Left kidney (tissue), 2 donors: ENCODE data around the gene MTO1. TPM values are rescaled to one million over a fixed set of nuclear protein-coding genes. Genes with fewer than 3 reads are reported as not detected.
"Not testable (repeated sequence)": the region's sequence is repeated elsewhere in the genome, so short reads cannot be mapped to it uniquely, and the experiment has no call there.

Source experiments
- DNase-seq: peaks from one replicate; pipeline ENCODE4 v3.0.0-alpha.2; 2013
- polyA plus RNA-seq: library from polyadenylated mRNA; unstranded; fragments of 120-200 nt; gene quantifications from one replicate; pipeline ENCODE4 v1.2.1, GENCODE V29; 2013; ENCODE audit not compliant: insufficient read length

The MTO1 gene
- polyA plus RNA-seq, 1 donor: 38.6 TPM

DNA sequence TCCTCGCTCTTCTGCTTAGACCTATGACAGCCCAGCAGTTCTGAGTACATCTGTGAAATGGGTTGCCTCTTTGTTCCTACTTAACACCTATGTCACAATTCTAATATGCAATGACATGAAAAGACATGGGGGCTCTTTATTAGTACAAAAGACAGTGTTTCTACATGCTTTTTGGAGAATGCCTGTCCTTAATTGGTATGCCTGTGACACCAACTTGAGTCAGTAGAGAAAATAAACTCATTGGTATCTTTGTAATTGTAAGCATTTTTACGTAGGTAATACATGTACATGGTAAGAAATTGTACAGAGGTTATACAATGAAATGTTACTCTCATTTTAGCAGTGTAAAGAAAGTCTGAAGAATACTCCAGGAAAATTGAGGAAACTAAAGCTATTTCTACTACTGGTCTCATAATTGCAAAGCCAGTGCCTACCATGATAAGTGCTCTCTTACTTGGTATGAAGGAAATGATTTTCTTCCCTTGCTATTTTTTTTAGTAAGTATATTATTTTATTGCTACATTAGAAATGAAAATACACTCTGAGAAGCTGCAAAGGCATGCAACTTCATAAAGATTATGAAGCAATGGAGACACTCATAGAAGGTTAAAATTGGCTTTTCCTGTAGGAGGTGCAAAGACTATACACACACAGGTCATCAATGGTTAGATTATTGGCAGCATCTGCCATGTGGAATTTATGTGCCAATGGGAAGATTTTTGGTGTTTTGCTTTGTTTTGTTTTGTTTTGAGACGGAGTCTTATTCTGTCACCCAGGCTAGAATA, 64.2 kb downstream of the MTO1 start:
- no peak for DNase-seq

DNA sequence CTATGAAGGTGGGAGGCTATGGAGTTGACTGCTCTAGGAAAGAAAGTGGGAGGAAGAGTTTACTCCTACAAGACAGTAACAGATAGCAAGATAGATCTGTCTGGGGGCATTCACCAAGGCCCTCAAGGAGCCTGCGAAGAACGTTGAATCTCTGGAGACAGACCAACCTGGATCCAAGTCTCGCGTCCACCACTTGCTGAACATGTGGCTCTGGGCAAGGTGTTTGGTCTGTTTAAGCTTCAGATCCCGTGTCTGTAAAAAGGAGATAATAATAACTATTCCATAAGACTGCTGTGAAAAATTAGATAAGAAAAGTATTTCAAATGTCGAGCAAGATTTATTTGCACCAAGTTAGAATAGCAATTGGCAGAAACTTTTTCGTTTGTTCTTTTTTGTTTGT, 67.4 kb downstream of the MTO1 start:
- DNase-seq: no peak

DNA sequence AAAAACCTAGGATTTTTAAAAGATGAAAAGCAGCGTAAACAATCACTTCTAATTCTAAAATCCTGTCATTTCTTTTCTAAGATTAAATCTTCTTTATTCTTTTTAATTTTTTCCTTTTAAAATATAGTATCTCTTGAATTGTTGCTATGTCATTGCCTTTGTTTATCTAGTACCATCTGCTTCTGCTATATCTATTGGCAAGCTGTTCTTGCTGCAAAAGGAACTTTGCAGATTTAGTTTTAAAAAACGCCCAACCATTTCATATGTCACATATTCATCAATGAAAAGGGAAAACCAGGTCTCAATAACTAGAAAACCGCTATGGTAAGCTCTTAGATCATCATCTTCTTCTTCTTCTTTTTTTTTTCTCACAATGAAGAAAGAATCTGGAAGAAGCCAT, 70.8 kb downstream of the MTO1 start:
- DNase-seq: no peak

DNA sequence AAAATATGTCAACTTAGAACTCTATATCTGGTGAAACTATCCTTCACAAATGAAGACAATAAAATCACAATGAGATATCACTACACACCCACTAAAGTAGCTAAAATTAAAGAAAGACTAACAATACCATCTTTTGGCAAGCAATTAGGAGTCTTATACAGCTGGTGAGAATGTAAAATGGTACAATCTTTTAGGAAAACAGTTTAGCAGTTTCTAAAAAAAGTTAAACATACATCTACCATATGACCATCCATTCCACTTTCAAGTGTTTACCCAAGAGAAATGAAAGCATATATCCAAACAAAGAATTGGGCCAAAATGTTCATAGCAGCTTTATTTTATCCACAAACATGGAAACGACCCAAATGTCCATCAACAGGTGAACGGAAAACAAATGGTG, 73.1 kb downstream of the MTO1 start:
- DNase-seq: no peak

DNA sequence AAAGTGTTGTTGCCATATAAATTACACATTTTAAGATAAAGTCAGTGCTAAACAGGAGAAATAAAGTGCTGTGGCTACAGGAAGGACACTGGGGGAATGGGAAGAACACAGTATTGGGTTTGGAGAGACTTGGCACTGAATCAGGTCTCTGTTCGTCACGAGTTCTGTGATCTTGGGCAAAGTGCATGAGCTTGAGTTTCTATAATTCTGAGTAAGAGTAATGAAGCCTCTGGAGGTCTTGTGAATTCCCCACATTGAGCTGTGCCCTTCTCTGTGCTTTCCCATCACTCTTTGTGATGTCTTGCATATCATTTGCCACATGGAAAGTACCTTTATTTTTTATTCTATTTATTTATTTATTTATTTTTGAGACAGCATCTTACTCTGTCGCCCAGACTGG, 76.1 kb downstream of the MTO1 start:
- DNase-seq: no peak

DNA sequence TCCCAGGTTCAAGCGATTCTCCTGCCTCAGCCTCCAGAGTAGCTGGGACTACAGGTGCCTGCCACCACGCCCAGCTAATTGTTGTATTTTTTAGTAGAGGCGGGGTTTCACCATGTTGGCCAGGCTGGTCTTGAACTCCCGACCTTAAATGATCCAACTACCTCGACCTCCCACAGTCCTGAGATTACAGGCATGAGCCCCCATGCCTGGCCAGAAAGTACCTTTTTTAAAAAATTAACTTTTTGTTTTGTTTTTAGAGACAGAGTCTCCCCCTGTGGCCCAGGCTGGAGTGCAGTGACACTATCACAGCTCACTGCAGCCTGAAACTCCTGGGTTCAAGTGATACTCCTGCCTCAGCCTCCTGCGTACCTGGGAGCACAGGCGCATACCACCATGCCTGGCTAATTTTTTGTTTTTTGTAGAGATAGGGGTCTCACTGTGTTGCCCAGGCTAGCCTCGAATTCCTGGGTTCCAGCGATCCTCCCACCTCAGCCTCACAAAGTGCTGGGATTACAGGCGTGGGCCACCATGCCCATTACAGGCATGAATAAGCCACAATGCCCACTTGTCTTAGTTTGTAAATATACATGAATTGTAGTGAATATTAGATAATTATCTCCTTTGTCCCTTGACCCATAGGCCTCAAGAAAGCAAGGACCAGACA, 76.7 kb downstream of the MTO1 start:
- DNase-seq: no peak

DNA sequence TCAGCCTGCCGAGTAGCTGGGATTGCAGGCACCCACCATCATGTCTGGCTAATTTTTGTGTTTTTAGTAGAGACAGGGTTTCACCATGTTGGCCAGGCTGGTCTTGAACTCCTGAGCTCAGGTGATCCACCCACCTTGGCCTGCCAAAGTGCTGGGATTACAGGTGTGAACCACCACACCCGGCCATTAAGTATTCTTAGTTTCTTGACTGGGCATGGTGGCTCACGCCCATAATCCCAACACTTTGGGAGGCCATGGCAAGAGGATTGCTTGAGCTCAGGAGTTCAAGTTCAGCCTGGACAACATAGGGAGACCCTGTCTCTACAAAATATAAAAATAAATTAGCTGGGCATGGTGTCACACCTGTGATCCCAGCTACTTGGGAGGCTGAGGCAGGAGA, 80.9 kb downstream of the MTO1 start:
- DNase-seq: not testable (repeated sequence)

DNA sequence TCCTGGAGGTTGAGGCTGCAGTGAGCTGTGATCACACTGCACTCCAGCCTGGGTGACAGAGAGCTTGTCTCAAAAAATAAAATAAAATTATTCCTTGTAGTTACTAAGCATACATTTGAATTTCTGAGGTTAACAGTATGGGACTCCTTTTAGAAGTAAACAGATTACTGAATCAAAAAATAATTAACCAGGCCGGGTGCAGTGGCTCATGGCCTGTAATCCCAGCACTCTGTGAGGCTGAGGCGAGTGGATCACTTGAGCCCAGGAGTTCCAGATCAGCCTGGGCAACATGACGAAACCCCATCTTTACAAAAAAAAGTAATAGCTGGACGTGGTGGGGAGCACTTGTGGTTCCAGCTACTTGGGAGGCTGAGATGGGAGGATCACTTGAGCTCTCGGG, 81.4 kb downstream of the MTO1 start:
- no peak for DNase-seq

DNA sequence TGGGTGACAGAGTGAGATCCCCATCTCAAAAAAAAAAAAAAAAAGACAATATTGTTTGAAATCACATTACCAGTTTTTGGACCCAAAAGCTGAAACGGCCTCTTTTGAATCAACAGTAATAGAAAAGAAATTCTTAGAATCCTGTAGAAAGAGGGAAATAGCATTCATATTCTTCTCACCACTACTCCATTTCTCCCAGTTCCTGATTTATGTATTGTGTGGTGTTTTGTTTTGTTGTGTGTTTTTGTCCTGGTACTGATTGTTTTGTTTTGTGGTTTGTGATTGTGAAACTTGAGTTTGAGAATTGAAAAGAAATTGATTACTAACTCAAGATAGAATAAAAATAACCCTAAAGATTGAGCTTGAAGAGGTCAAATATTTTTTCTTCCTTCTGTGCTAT, 85.5 kb downstream of the MTO1 start:
- no peak for DNase-seq

DNA sequence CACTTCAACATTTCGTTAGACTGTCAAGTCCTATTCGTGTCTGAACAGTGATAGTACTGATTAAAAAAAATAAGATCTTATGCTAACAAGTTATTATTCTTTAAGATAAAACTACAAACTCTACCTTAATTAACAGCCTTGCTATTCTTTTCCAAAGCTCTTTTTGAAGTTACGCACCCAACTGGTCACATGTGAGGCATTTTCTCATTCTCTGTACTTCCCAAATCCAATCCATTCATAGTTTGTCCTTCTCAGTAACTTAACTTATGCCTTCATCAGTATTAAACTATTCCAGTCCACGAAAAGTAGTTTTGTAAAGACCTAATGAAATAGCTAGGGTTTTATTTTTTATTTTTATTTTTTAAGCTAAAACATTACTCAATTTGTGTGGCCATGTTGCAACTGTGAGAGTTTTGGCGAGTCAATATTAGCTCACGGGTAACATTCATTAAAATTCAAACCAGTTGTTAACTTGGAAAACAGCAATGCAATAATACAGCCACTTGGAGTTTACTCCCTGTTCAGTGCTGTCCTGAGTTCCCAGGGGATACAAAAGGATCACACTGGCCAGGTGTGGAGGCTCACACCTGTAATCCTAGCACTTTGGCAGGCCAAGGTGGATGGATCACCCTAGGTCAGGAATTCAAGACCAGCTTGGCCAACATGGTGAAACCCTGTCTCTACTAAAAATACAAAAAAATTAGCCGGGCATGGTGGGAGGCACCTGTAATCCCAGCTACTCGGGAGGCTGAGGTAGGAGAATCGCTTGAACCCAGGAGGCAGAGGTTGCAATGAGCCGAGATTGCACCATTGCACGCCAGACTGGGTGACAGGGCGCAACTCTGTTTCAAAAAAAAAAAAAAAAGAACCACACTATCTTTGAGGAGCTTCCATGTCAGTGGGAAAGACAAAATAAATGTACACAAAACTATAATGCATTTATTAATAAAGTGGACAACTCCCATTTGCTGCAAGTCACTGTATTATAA, 87.2 kb downstream of the MTO1 start:
- no peak for DNase-seq

DNA sequence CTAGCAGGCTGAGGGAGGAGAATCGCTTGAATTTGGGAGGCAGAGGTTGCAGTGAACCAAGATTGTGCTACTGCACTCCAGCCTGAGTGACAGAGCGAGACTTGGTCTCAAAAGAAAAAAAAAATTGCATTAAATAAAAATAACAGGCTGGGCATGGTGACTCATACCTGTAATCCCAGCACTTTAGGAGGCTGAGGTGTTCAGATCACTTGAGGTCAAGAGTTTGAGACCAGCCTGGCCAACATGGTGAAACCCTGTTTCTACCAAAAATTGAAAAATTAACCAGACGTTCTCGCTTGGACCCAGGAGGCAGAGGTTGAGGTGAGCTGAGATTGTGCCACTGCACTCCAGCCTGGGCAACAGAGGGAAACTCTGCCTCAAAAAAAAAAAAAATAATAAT, 89.6 kb downstream of the MTO1 start:
- not testable (repeated sequence) for DNase-seq

DNA sequence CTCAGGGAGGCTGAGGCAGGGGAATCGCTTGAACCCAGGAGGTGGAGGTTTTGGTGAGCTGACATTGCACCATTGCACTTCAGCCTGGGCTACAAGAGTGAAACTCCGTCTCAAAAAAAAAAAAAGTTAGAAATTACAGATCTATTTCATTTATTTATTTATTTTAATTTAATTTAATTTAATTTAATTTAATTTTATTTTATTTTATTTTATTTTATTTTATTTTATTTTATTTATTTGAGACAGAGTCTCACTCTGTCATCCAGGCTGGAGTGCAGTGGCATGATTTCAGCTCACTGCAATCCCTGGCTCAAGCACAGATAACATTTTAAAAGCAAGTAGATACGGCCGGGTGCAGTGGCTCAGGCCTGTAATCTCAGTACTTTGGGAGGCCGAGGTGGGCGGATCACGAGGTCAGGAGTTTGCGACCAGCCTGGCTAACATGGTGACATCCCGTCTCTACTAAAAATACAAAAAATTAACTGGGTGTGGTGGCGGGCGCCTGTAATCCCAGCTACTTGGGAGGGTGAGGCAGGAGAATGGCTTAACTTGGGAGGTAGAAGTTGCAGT, 93.9 kb downstream of the MTO1 start:
- not testable (repeated sequence) for DNase-seq

DNA sequence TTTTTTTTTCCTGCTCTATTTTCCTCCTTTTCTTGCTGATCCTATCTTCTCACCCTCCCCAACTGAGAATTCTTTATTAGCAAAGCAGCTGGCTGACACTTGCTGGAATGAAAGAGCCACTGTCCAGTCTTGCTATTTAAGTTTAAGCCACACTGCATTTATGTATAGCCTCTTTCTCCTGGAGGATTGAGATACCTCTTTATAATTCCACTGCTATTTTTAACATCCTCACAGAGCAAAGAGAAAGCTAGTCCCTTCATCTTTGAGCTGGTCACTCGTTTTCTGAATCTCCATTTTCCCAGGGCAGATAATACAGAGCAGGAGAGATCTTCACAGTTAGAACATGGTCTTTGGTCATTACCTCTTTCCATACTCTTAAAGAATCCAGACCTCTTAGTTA, 95.3 kb downstream of the MTO1 start:
- no peak for DNase-seq

Other genes starting within 250 kb of the MTO1 start
- 0.62 TPM for gene KHDC1L, start 236.2 kb upstream of the MTO1 start, polyA plus RNA-seq
- 12.3 TPM for gene KHDC1, start 198.5 kb upstream of the MTO1 start, polyA plus RNA-seq
- gene DPPA5, start 107.5 kb upstream of the MTO1 start, polyA plus RNA-seq: not detected
- not detected for gene KHDC3L, start 99.1 kb upstream of the MTO1 start, polyA plus RNA-seq
- not detected for gene OOEP, start 91.8 kb upstream of the MTO1 start, polyA plus RNA-seq
- gene DDX43, start 66.9 kb upstream of the MTO1 start, polyA plus RNA-seq: 0.40 TPM
- 2.9 TPM for gene CGAS, start 9.4 kb upstream of the MTO1 start, polyA plus RNA-seq
- gene EEF1A1, start 59.3 kb downstream of the MTO1 start, polyA plus RNA-seq: 19,137 TPM
- gene SLC17A5, start 192.3 kb downstream of the MTO1 start, polyA plus RNA-seq: 23.2 TPM
- 15.2 TPM for gene CD109, start 234.5 kb downstream of the MTO1 start, polyA plus RNA-seq